ENCODE data around the gene CDK19. TPM values are rescaled to one million over a fixed set of nuclear protein-coding genes. Genes with fewer than 3 reads are reported as not detected.

CDK19 gene
- total and polyA plus RNA-seq, 9 of the 15 experiments (the other 6 are each of a cell fraction or from before 2014, with no cell fraction given) = 3.8 to 15.2 (median 7.4) TPM

- TF ChIP-seq PRPF4 (IDR thresholded peaks at IDR 0.05; ENCODE audit: insufficient read depth, low read depth, low read length, poor library complexity, severe bottlenecking) (no peak), ZNF318 (IDR thresholded peaks at IDR 0.05; ENCODE audit: borderline replicate concordance in 1 of 2, low read depth in 1 of 2) (no peak), ZNF217 (CRISPR knock-in tag; IDR thresholded peaks at IDR 0.05) (no peak), DNMT1 (IDR thresholded peaks at IDR 0.05) (no peak), USF1 (CRISPR knock-in tag; IDR thresholded peaks at IDR 0.05) (no peak), NCOR1 (IDR thresholded peaks at IDR 0.05) (no peak), BCOR (IDR thresholded peaks at IDR 0.05) (no peak), DLX4 (CRISPR knock-in tag; IDR thresholded peaks at IDR 0.05) (no peak)
These were observed 165.6 kb downstream of the CDK19 start (continued) for GRCh38 chr6:110649704-110650103.

All from K562 (cell line).